Measurements from ENCODE around the gene TSPAN5. TPM values are rescaled to one million over a fixed set of nuclear protein-coding genes. Genes with fewer than 3 reads are reported as not detected.

Gene TSPAN5
- polyA plus RNA-seq, 1 donor from 2014 or later, result 18.8 TPM

DNA sequence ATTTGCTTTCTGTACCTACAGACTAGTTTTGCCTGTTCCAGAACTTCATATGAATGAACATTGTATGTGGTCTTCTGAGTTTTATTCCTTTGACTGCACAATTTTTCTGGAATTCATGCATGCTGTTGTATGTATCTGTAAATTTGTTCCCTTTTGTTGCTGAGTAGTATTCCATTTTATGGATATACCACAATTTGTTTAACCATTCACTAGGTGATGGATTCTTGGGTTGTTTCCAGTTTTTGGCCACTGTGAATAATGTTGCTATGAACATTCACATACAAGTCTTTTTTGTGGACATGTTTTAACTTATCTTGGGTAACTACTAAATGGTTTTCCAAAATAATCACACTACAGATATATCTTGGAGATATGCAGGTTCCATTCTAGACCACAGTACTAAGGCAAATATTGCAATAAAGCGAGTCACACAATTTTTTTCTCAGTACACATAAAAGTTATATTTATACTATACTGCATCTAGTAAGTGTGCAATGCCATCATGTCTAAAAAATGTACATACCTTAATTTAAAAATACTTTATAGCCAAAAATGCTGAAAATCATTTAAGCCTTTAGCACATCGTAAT, 58.7 kb downstream of the TSPAN5 start:
- no peaks in the 10 kb centered on the region for H3K27me3 ChIP-seq (ENCODE audit: insufficient read depth, low read depth, low read length)
- peaks cover 14% of the 10 kb centered on the region for H3K79me2 ChIP-seq (replicated peaks; ENCODE audit: insufficient read depth, low read length)
- H4K20me1 ChIP-seq (ENCODE audit: insufficient read depth), result no peaks in the 10 kb centered on the region
- H3K4me3 ChIP-seq (ENCODE audit: low read length), result no peak overlapping the region
- no peak overlapping the region for H3K4me2 ChIP-seq (ENCODE audit: low read length)
- peaks cover 10% of the 10 kb centered on the region for H3F3A ChIP-seq (ENCODE audit: insufficient read depth, low read length, poor library complexity, severe bottlenecking)
- H3K27ac ChIP-seq (ENCODE audit: low read length), result no peak overlapping the region
- H3K9me3 ChIP-seq (ENCODE audit: low read length), result peaks cover 6% of the 10 kb centered on the region
- H3K9me2 ChIP-seq (ENCODE audit: insufficient read depth, low read length), result no peaks in the 10 kb centered on the region
- H2AFZ ChIP-seq (ENCODE audit: low read depth, low read length), result no peak overlapping the region
- TF ChIP-seq EZH2 (IDR thresholded peaks at IDR 0.05; ENCODE audit: borderline replicate concordance, insufficient read depth, low read length, poor library complexity, severe bottlenecking) (no peak), EP300 (conservative IDR thresholded peaks at IDR 0.05; ENCODE audit: poor library complexity, severe bottlenecking) (no peak), RAD21 (conservative IDR thresholded peaks at IDR 0.05) (no peak), TAF1 (IDR thresholded peaks at IDR 0.05; ENCODE audit: low read depth) (no peak), POLR2AphosphoS5 (IDR thresholded peaks at IDR 0.05) (no peak), CTCF (IDR thresholded peaks at IDR 0.05; ENCODE audit: poor library complexity, severe bottlenecking) (no peak), MXI1 (conservative IDR thresholded peaks at IDR 0.05; ENCODE audit: poor library complexity, severe bottlenecking) (no peak), SMC3 (conservative IDR thresholded peaks at IDR 0.05; ENCODE audit: poor library complexity) (no peak)
- TF ChIP-seq, protein P1, sequence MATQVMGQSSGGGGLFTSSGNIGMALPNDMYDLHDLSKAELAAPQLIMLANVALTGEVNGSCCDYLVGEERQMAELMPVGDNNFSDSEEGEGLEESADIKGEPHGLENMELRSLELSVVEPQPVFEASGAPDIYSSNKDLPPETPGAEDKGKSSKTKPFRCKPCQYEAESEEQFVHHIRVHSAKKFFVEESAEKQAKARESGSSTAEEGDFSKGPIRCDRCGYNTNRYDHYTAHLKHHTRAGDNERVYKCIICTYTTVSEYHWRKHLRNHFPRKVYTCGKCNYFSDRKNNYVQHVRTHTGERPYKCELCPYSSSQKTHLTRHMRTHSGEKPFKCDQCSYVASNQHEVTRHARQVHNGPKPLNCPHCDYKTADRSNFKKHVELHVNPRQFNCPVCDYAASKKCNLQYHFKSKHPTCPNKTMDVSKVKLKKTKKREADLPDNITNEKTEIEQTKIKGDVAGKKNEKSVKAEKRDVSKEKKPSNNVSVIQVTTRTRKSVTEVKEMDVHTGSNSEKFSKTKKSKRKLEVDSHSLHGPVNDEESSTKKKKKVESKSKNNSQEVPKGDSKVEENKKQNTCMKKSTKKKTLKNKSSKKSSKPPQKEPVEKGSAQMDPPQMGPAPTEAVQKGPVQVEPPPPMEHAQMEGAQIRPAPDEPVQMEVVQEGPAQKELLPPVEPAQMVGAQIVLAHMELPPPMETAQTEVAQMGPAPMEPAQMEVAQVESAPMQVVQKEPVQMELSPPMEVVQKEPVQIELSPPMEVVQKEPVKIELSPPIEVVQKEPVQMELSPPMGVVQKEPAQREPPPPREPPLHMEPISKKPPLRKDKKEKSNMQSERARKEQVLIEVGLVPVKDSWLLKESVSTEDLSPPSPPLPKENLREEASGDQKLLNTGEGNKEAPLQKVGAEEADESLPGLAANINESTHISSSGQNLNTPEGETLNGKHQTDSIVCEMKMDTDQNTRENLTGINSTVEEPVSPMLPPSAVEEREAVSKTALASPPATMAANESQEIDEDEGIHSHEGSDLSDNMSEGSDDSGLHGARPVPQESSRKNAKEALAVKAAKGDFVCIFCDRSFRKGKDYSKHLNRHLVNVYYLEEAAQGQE (IDR thresholded peaks at IDR 0.05; ENCODE audit: borderline replicate concordance), result no peak
- H3K9ac ChIP-seq (ENCODE audit: low read length), result no peak overlapping the region
- H3K36me3 ChIP-seq (ENCODE audit: insufficient read depth, low read length), result no peaks in the 10 kb centered on the region

DNA sequence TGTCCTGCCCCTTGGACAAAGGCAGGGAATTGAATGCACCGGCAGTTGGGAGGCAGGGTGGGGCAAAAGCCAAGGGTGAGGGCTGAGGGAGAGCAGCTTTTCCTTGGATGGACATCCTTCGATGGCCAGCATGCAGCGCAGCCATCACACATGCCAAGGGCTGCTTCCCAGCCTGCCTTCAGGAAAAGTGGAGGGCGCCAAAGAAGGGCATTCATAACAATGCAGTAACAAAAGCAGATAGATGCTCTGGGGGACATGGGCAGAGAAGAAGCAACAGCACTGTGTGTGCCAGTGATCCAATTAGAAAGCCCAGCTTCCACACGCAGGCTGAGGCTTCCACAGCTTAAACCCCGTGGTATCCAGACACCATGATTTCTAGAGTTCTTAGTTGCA, 71.5 kb downstream of the TSPAN5 start:
- H3K27ac ChIP-seq (ENCODE audit: low read length), result no peak overlapping the region
- no peaks in the 10 kb centered on the region for H3K36me3 ChIP-seq (ENCODE audit: insufficient read depth, low read length)
- H3K9me3 ChIP-seq (ENCODE audit: low read length), result no peaks in the 10 kb centered on the region
- H3K4me3 ChIP-seq (ENCODE audit: low read length), result no peak overlapping the region
- no peak overlapping the region for H3K9ac ChIP-seq (ENCODE audit: low read length)
- no peak overlapping the region for H2AFZ ChIP-seq (ENCODE audit: low read depth, low read length)
- TF ChIP-seq SMC3 (conservative IDR thresholded peaks at IDR 0.05; ENCODE audit: poor library complexity) (no peak), POLR2AphosphoS5 (IDR thresholded peaks at IDR 0.05) (no peak), TAF1 (IDR thresholded peaks at IDR 0.05; ENCODE audit: low read depth) (no peak), CTCF (IDR thresholded peaks at IDR 0.05; ENCODE audit: poor library complexity, severe bottlenecking) (no peak), EZH2 (IDR thresholded peaks at IDR 0.05; ENCODE audit: borderline replicate concordance, insufficient read depth, low read length, poor library complexity, severe bottlenecking) (no peak), RAD21 (conservative IDR thresholded peaks at IDR 0.05) (no peak), EP300 (conservative IDR thresholded peaks at IDR 0.05; ENCODE audit: poor library complexity, severe bottlenecking) (no peak), MXI1 (conservative IDR thresholded peaks at IDR 0.05; ENCODE audit: poor library complexity, severe bottlenecking) (no peak)
- TF ChIP-seq, protein P1 (IDR thresholded peaks at IDR 0.05; ENCODE audit: borderline replicate concordance), result no peak
- no peaks in the 10 kb centered on the region for H3K79me2 ChIP-seq (replicated peaks; ENCODE audit: insufficient read depth, low read length)
- no peaks in the 10 kb centered on the region for H3F3A ChIP-seq (ENCODE audit: insufficient read depth, low read length, poor library complexity, severe bottlenecking)
- H3K9me2 ChIP-seq (ENCODE audit: insufficient read depth, low read length), result no peaks in the 10 kb centered on the region
- H3K4me2 ChIP-seq (ENCODE audit: low read length), result no peak overlapping the region
- no peaks in the 10 kb centered on the region for H3K27me3 ChIP-seq (ENCODE audit: insufficient read depth, low read depth, low read length)
- no peaks in the 10 kb centered on the region for H4K20me1 ChIP-seq (ENCODE audit: insufficient read depth)

Data from neural cell (in vitro differentiated cells).